SK-N-MC (cell line): Measurements from ENCODE around the gene TCOF1.

Source experiments
- EZH2 ChIP-seq: fragments of 200-600 bp; sonication (generic); IDR thresholded peaks from one replicate; pipeline ENCODE4 v1.6.1; 2017; ENCODE audit warnings: antibody characterized with exemption
- POLR2AphosphoS5 ChIP-seq: IDR thresholded peaks from 2 replicates; pipeline ENCODE4 v1.6.1; 2012; ENCODE audit warnings: mild to moderate bottlenecking, low read depth, low read length, borderline replicate concordance

DNA sequence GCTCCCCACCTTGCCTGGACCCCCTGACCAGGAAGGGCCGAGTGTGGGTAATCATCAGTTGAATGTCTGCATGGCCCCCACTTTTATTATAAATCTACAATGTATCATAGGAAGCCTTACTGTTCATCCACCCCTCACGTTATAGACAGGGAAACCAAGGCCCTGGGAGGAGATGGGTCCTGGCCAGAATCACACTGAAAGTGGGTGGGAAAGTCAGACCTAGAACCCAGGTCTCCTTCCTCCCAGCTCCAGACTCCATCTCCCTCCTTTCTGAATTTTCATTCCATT, 38.1 kb downstream of the TCOF1 start:
- TF ChIP-seq POLR2AphosphoS5 = no peak
- TF ChIP-seq EZH2 = no peak
